Activated T-helper 1 cell treated with anti-CD3 and anti-CD28 coated beads, Interleukin-12 subunit alpha, Interleukin-12 subunit beta, Interleukin-2, Interleukin-4 antibody, amounts not matched to agents 30 ng/mL and 10 ng/mL and 1 ng/mL, durations not matched to agents 14 hours and 24 hours and 36 hours (primary cell): ENCODE results near the gene PRLH. TPM values are rescaled to one million over a fixed set of nuclear protein-coding genes. Genes with fewer than 3 reads are reported as not detected.
"Not testable (repeated sequence)": the region's sequence is repeated elsewhere in the genome, so short reads cannot be mapped to it uniquely, and the experiment has no call there.

Experiments used
- DNase-seq: peaks from one replicate; pipeline ENCODE4 v3.0.0; 2021; ENCODE audit warnings: low spot score
- H3K27ac Mint-ChIP-seq: one replicate; pipeline ENCODE4 v1.8.0; 2021; ENCODE audit warnings: mild to moderate bottlenecking, mixed read lengths
- H3K27me3 Mint-ChIP-seq: one replicate; pipeline ENCODE4 v1.8.0; 2022; ENCODE audit warnings: mild to moderate bottlenecking, moderate library complexity, mixed read lengths; ENCODE audit not compliant: insufficient read depth
- H3K36me3 Mint-ChIP-seq: one replicate; pipeline ENCODE4 v1.8.0; 2021; ENCODE audit warnings: low read depth, mixed read lengths
- H3K4me1 Mint-ChIP-seq: one replicate; pipeline ENCODE4 v1.8.0; 2021; ENCODE audit warnings: low read depth, mixed read lengths
- H3K4me3 Mint-ChIP-seq: one replicate; pipeline ENCODE4 v1.8.0; 2021; ENCODE audit warnings: mild to moderate bottlenecking, moderate library complexity, mixed read lengths
- H3K9me3 Mint-ChIP-seq: one replicate; pipeline ENCODE4 v1.8.0; 2021; ENCODE audit warnings: mixed read lengths
- intact Hi-C: fragments of 100-400 bp; cut with micrococcal nuclease; formaldehyde crosslinking; loops from one replicate; pipeline ENCODE4 v1.15.1; 2024
- total RNA-seq: library from RNA; stranded (reverse); gene quantifications from 2 replicates; pipeline ENCODE4 v1.2.3, GENCODE V29; 2022

PRLH gene
- total RNA-seq, 1 donor from 2014 or later: not detected

DNA sequence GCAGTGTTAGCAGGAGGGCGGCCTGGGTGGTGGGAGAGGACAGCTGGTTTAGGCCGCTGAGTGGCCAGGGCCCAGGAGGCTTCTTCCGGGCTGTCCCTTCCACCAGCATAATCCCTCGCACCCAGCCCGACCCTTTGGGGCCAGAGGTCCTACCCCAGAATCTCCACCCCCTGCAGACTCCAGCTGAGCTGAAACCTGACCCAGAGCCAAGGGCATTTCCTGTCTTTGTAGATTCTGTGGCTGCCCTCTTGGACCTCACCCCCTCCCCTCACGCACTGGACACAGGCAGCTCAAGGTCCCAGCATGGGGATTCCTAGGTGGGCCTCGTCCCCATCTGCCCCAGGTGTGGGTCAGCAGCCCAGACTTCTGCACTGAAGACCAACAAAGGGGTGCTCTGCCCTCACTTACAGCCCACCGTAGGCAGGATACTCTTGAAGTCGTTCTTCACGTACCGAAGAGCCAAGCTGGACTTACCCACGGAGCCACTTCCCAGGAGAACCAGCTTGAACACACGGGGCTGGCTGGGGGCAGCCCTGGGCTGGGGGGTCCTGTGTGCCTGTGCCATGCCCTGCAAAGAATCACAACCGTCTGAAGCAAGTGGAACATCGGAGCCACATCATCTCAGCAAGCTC, 19.3 kb downstream of the PRLH start:
- DNase-seq: no peak
- no peak overlapping the region for H3K4me3 Mint-ChIP-seq
- H3K27me3 Mint-ChIP-seq: peaks cover 9% of the 10 kb centered on the region
- H3K4me1 Mint-ChIP-seq: no peaks in the 10 kb centered on the region
- intact Hi-C loops: no loop called here
- H3K27ac Mint-ChIP-seq: no peak overlapping the region
- no peaks in the 10 kb centered on the region for H3K36me3 Mint-ChIP-seq
- no peaks in the 10 kb centered on the region for H3K9me3 Mint-ChIP-seq

DNA sequence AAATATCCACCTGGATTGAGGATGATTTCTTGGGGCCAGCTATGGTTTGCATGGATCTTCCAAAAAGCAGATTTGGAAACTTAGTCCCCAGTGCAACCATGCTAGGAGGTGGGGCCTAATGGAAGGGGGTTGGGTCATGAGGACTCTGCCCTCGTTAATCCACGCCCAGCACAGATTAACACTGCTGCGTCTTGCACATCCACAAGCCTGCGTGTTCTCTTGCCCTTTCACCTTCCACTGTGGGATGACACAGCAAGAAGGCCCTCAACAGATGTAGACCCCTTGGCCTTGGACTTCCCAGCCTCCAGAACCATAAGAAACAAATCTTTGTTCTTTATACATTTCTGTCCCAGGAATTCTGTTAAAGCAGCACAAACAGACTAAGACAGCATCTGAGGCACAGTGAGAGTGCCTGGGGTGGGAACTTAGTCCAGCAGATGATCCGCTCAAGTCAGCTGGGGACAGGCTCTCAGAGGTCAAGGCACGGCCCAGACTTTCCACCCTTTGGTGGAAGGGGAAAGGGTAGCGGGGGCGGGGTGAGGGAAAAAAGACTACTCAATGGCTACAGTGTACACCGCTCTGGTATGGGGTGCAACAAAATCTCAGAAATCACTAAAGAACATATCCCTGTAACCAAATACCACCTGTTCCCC, 21.8 kb downstream of the PRLH start:
- Mint-ChIP-seq H3K9me3 (no peaks in the 10 kb centered on the region), H3K4me3 (no peak overlapping the region), H3K4me1 (peaks cover 8% of the 10 kb centered on the region), H3K27ac (no peak overlapping the region), H3K36me3 (no peaks in the 10 kb centered on the region), H3K27me3 (peaks cover 9% of the 10 kb centered on the region)
- intact Hi-C loops: no loop called here
- no peak for DNase-seq

DNA sequence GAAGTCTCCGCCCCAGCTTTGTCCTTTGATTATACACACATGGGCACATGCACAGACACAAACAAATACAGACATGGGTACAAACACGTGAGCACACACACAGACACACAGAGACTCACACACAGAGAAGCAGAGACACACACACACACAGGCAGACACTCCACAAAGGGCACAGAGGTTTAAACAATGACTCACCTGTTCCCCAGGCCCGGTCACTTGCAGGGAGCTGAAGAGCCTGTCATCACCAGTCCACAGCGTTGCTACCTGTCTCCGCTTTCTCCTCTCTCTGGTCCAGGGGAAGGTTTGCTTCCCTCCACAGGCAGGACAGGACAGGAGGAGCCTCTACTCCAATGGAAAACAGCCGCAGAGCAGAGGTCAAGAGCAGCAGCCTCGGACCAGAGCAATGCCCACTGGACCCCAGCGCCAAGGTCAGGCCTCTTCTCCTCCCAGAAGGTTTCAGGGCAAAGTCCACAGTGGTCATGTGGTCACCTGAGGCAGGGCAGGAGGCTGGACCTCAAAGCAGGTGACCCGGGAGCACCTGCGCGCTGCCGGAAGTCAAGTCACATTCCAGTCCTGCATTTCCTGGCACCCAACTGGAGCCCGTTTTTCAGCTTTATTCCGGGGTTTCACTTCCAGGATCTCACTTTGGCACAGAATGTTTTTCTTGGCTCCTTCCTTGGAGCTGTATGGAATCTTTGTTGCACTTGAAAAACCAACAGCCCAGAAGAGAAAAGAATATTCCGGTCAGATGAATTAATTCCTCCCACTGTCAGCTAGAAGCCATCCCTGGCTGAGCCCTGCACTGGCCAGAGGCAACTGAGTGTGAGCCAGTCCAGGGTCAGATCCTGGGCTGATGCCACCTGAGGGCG, 24.1 kb downstream of the PRLH start, which contains the start of gene RAB17:
RAB17 (minus strand) TSS at position 463 of the 869 bp plus-strand sequence. CDS start 4,580 bp downstream, outside the sequence.
- Mint-ChIP-seq H3K27me3 (peaks cover 9% of the 10 kb centered on the region), H3K4me3 (no peak within 1 kb of the TSS), H3K36me3 (no peaks in the 10 kb centered on the region), H3K27ac (no peak within 1 kb of the TSS), H3K9me3 (no peaks in the 10 kb centered on the region), H3K4me1 (peaks cover 8% of the 10 kb centered on the region)
- intact Hi-C loops: no loop called here
- no peak for DNase-seq

DNA sequence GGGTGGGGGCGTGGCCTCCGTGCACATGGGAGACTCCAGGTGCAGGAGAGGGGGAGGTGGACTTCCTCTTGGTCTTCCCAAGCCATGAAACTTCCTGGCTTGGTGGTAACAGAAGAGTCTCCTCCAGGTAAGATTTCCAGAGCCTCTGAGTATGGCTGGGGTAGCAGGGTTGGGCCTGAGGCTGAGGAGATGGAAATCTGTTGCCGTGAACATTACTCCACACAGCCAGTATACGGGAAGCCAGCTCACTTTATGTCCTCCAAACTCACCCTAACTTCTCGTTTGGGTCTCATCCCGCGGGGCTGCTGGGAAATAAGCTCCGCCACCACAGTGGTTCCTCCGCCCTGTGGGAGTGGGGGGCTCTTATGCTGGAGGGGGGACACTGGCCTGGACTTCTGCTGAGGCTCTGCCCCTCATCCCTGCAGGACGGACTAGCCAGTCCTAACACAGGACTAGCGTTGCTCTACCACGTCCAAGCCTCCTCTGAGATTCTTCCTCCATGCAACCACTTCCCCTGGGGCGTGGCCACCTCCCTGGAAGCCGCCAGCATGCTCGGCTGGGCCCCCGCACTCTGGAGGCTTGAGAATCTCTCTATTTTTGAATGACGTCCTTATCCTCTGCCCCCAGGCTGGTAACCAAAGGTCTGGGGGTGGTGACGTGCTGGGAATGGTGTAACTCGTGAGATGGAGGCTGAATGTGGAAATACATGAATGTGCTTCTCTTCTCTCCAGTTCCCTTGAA, 24.9 kb downstream of the PRLH start:
- H3K9me3 Mint-ChIP-seq: no peaks in the 10 kb centered on the region
- no peak for DNase-seq
- H3K27ac Mint-ChIP-seq: no peak overlapping the region
- no peak overlapping the region for H3K4me3 Mint-ChIP-seq
- no peaks in the 10 kb centered on the region for H3K36me3 Mint-ChIP-seq
- peaks cover 9% of the 10 kb centered on the region for H3K27me3 Mint-ChIP-seq
- peaks cover 8% of the 10 kb centered on the region for H3K4me1 Mint-ChIP-seq
- intact Hi-C loops: no loop called here

DNA sequence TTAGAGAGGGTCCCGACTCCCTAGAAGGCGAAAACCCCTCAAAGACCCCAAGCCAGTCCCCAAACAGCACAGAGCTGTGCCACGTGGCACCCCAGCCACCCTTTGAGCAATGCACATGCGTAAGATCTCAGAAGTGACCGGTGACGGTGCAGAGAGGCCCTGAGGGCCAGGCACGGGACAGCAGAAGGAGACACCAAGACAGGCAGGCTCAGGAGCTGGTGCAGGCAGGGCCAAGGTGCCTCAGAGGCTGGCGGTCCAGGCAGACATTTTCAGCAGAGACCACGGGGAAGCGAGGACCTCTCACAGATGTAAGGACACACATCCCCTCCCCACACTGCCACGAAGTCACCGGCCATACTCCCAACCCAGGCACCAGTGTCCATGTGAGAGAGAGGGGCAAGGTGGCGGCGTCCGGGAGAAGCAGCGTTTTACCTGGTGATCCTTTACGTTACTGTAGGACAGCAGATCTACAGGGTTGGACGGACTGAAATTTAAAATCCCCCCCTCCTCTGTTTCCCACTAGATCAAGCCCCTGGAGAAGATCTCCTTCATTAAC, 26.1 kb downstream of the PRLH start:
- Mint-ChIP-seq H3K9me3 (no peaks in the 10 kb centered on the region), H3K27me3 (peaks cover 4% of the 10 kb centered on the region), H3K4me1 (peaks cover 8% of the 10 kb centered on the region), H3K4me3 (no peak overlapping the region), H3K36me3 (no peaks in the 10 kb centered on the region), H3K27ac (no peak overlapping the region)
- intact Hi-C loops: no loop called here
- DNase-seq: no peak

DNA sequence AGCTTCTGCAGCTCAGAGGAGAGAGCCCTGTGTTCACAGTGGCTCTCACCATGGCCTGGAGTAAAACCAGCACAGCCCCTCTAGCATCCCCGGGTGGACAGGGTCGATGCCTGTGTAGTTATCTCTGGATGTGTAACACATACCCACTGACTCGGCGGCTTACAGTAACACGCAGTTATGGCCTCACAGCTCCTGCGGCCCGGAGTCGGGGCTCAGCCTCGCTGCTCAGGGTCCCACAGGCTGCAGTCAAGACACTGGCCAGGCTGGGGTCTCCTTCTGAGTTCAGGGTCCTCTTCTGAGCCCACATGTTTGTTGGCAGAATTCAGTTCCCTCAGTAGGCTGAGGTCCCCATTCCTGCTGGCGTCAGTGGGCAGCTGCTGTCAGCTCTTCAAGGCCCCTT, 26.7 kb downstream of the PRLH start:
- Mint-ChIP-seq H3K27ac (no peak overlapping the region), H3K36me3 (no peaks in the 10 kb centered on the region), H3K27me3 (peaks cover 4% of the 10 kb centered on the region), H3K4me3 (no peak overlapping the region), H3K4me1 (peaks cover 8% of the 10 kb centered on the region), H3K9me3 (no peaks in the 10 kb centered on the region)
- DNase-seq: no peak
- intact Hi-C loops: no loop called here

DNA sequence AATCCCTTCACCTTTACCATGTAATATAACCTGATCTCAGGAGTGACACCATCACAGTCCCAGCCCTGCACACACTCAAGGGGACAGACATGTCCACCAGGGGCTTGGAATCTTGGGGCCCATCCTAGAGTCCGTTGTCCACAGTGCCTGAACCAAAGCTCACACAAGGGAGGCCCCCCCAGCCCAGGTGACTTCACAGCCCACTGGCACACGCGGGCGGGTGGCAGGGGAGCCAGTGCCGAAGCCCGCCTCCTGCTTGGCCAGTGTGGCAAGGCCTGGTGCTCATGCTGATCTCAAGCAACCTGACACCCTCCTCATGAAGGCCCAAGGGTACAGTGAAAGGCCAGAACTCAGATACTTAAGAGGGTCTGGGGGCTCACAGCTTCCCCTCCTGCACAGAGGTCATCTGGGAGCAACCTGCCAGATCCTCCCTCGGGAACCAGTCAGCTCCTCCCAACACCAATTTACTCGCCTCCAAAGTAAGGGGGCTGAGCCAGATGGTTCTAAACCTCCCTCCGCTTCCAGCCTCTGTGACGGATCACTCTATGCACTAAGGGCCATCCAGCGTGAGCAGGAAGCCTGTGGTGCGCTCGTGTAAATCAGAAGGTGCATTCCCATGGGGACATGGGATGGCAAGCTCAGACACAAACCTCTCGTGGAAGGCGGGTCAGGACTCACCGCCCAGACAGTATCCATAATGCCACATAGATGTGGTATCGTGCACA, 27.4 kb downstream of the PRLH start:
- no peaks in the 10 kb centered on the region for H3K9me3 Mint-ChIP-seq
- DNase-seq: no peak
- no peak overlapping the region for H3K4me3 Mint-ChIP-seq
- intact Hi-C loops: no loop called here
- peaks cover 3% of the 10 kb centered on the region for H3K27me3 Mint-ChIP-seq
- no peaks in the 10 kb centered on the region for H3K36me3 Mint-ChIP-seq
- no peak overlapping the region for H3K27ac Mint-ChIP-seq
- H3K4me1 Mint-ChIP-seq: peaks cover 8% of the 10 kb centered on the region

DNA sequence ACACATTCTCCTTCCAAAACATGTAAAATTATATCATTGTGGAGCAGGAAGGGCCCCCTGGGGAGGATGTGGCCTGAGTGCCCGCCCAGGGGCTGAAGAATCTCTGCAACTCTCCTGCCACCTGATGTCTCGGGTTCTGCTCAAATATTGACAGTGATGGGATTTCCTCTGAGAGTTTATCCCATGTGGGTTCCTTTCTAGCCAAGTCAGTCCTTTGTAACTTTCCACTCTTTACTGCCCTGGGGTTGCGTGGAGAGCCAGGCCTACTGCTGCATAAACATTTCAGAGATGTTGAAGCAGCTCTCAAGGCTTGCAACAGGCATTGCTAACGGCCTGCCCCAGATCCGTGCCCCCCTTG, 28.1 kb downstream of the PRLH start:
- Mint-ChIP-seq H3K36me3 (no peaks in the 10 kb centered on the region), H3K4me3 (no peak overlapping the region), H3K27ac (no peak overlapping the region), H3K4me1 (peaks cover 8% of the 10 kb centered on the region), H3K9me3 (no peaks in the 10 kb centered on the region), H3K27me3 (peaks cover 2% of the 10 kb centered on the region)
- no peak for DNase-seq
- intact Hi-C loops: no loop called here

DNA sequence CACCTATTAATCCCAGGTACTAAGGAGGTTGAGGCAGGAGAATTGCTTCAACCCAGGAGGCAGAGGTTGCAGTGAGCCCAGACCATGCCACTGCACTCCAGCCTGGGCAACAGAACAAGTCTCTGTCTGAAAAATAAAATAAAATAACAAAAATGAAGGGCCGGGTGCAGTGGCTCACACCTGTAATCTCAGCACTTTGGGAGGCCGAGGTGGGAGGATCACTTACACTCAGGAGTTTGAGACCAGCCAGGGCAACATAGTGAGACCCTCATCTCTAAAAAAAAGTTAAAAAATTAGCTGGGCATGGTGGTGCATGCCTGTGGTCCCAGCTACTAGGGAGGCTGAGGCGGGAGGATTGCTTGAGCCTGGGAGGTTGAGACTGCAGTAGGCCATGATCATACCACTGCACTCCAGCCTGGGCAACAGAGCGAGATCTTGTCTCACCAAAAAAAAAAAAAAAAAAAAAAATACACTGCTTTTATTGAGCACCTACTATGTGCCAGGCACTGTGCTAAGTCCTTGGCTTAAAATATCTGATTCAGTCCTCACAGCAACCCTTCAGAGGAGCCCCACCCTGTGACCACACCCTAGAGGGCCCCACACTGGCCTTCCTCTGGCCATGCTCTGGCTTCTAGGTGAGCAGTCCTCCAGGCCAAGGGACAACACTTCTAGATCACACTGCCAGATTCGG, 29.6 kb downstream of the PRLH start:
- not testable (repeated sequence) for H3K4me1 Mint-ChIP-seq, H3K4me3 Mint-ChIP-seq, H3K36me3 Mint-ChIP-seq

DNA sequence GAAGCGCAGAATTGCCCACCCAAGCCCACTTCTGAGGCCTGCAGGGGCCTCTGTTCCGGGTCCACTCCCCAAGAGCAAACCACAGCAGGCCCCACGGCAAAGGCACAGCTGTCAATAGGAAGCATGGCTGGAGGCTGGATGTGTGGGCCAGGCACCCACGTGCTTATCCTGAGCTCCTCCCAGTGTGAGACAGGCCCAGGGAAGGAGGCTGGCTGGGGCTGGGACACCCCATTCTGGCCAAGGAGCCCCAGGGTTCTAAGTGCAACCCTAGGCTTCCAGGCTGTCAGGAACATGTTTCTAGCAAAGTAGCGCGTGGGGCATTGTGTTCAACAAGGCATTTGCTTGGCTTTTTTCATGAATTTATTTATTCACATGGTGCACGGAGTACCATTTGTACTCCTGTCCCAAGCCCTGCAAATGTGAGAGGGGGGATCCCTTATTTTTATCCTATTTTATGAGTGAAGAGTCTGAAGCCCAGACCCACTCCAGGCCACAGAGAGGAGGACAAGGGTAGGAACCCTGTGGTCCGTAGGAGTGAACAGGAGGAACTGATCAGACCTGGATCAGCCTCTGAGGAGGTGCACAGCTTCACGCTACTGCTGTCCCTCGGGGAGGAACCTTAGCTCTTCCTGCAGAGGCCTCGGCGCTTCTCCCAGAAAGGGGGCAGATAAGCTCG, 30.3 kb downstream of the PRLH start:
- Mint-ChIP-seq H3K4me1 (peaks cover 2% of the 10 kb centered on the region), H3K9me3 (no peaks in the 10 kb centered on the region), H3K4me3 (no peak overlapping the region), H3K27ac (no peak overlapping the region), H3K27me3 (no peaks in the 10 kb centered on the region), H3K36me3 (no peaks in the 10 kb centered on the region)
- intact Hi-C loops: no loop called here
- DNase-seq: no peak

More for the DNA sequence above, 29.6 kb downstream of the PRLH start:
- H3K27ac Mint-ChIP-seq, intact Hi-C loops, H3K27me3 Mint-ChIP-seq, H3K9me3 Mint-ChIP-seq, DNase-seq: not testable (repeated sequence)
